Measurements from ENCODE around the gene GRID1.

DNA sequence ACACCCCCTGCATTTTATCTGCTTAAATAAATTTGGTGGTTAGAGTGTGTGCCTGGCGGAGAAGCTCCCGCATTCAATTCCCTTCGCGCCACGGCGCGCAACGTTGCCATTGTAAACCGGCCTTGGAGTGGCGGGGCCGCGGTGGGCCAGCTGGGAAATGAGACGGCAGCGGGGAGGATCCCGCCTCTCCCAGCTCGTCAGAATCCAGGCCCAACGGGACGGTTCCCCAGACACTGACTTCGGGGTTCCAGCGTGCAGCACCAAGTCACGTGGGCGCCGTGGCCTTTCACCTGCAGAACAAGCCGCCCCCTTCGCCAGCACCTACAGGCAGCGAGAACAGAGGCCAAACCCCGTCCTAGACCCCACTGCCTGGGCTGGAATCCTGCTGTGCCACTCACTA is 103.4 kb downstream of the GRID1 start:
- TF ChIP-seq GATA3 (IDR thresholded peaks at IDR 0.05; ENCODE audit: low read depth, low read length), result no peak
- TF ChIP-seq GATA2 (IDR thresholded peaks at IDR 0.05; ENCODE audit: low read depth, low read length), result no peak

Data from SH-SY5Y (cell line).